SW480 (cell line): ENCODE results near the gene ADAMTS9.

Experiments used
- DNase-seq: peaks from one replicate; pipeline ENCODE4 v3.0.0-alpha.2; 2016; ENCODE audit warnings: low spot score

Gene ADAMTS9

GRCh38 chr3:64651741-64652241 is 36.0 kb downstream of the ADAMTS9 start:
- no peak for DNase-seq

GRCh38 chr3:64651303-64651702 is 36.5 kb downstream of the ADAMTS9 start:
- DNase-seq: no peak

GRCh38 chr3:64650715-64651114 is 37.1 kb downstream of the ADAMTS9 start:
- DNase-seq: no peak

GRCh38 chr3:64650096-64650622 is 37.6 kb downstream of the ADAMTS9 start:
- no peak for DNase-seq

GRCh38 chr3:64648927-64649906 is 38.6 kb downstream of the ADAMTS9 start:
- DNase-seq: no peak

GRCh38 chr3:64647825-64648224 is 40.0 kb downstream of the ADAMTS9 start:
- no peak for DNase-seq

- DNase-seq: no peak
Observed at GRCh38 chr3:64645243-64645642, 42.6 kb downstream of the ADAMTS9 start.

- no peak for DNase-seq
Observed at GRCh38 chr3:64644483-64644882, 43.3 kb downstream of the ADAMTS9 start.

GRCh38 chr3:64642327-64643151 is 45.3 kb downstream of the ADAMTS9 start:
- peak; percentile 36 for DNase-seq

GRCh38 chr3:64638981-64639481 is 48.8 kb downstream of the ADAMTS9 start:
- no peak for DNase-seq

- no peak for DNase-seq
Observed at GRCh38 chr3:64638511-64638910, 49.3 kb downstream of the ADAMTS9 start.

GRCh38 chr3:64634417-64634816 is 53.4 kb downstream of the ADAMTS9 start:
- no peak for DNase-seq

- DNase-seq: peak; percentile 77
Observed at GRCh38 chr3:64631951-64632350, 55.8 kb downstream of the ADAMTS9 start.

- DNase-seq: peak; percentile 58
Observed at GRCh38 chr3:64627471-64628321, 60.1 kb downstream of the ADAMTS9 start.

- DNase-seq: no peak
Observed at GRCh38 chr3:64627042-64627441, 60.8 kb downstream of the ADAMTS9 start.

GRCh38 chr3:64625381-64625780 is 62.4 kb downstream of the ADAMTS9 start:
- DNase-seq: no peak

GRCh38 chr3:64623125-64623524 is 64.7 kb downstream of the ADAMTS9 start:
- no peak for DNase-seq

GRCh38 chr3:64621726-64622395 is 65.9 kb downstream of the ADAMTS9 start:
- no peak for DNase-seq

GRCh38 chr3:64621275-64621674 is 66.5 kb downstream of the ADAMTS9 start:
- DNase-seq: no peak

GRCh38 chr3:64620020-64620419 is 67.8 kb downstream of the ADAMTS9 start:
- no peak for DNase-seq

- DNase-seq: no peak
Observed at GRCh38 chr3:64619216-64619615, 68.6 kb downstream of the ADAMTS9 start.
